Measurements from ENCODE around the gene DAPK1. TPM values are rescaled to one million over a fixed set of nuclear protein-coding genes. Genes with fewer than 3 reads are reported as not detected.

The DAPK1 gene
- total and polyA plus RNA-seq, 5 donors from 2014 or later = 0.14 to 3.5 (median 0.42) TPM; not detected in 2

GRCh38 chr9:87655731-87656130, 158.1 kb downstream of the DAPK1 start:
- H3K27me3 ChIP-seq (ENCODE audit: control insufficient read depth, insufficient read depth, low read length) = no peaks in the 10 kb centered on the region
- H3K36me3 ChIP-seq (ENCODE audit: control insufficient read depth, insufficient read depth, low read length) = no peaks in the 10 kb centered on the region
- no peaks in the 10 kb centered on the region for H3K9me3 ChIP-seq (ENCODE audit: control insufficient read depth in 2 of 2, low read length in 2 of 2)
- no peak overlapping the region for H3K4me3 Mint-ChIP-seq
- DNase-seq = no peak
- ATAC-seq (ENCODE audit: low read depth in 2 of 2) = no peak
- no peak overlapping the region for H3K4me3 ChIP-seq (ENCODE audit: low read depth, low read length)
- H3K36me3 Mint-ChIP-seq = no peaks in the 10 kb centered on the region
- no peak overlapping the region for H3K27ac ChIP-seq (ENCODE audit: insufficient read depth, low read length, poor library complexity, severe bottlenecking)
- no peaks in the 10 kb centered on the region for H3K27me3 Mint-ChIP-seq
- H3K4me1 ChIP-seq (ENCODE audit: control insufficient read depth, insufficient read depth, low read length, poor library complexity, severe bottlenecking) = no peaks in the 10 kb centered on the region
- H3K4me1 Mint-ChIP-seq = no peaks in the 10 kb centered on the region
- H3K9me3 Mint-ChIP-seq = no peaks in the 10 kb centered on the region
- no peak overlapping the region for H3K27ac Mint-ChIP-seq

DNA sequence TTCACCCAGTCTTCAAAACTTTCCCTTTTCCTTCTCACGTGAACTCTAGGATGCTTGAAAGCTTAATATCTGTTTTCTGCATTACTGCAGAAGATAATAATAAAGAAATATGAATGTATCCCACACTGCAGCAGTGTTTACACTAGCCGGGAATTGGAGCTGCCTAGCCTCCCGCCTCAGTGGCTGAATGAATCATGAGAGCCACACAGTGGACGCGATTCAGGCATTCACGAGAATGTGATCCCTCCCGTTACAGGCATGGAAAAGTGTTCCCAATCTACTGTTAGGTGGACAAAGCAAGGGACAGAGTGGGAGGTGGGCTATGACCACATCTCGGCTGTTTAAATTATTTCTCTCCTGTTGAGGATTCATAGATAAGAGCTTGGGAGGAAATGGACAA, 158.8 kb downstream of the DAPK1 start:
- no peaks in the 10 kb centered on the region for H3K9me3 ChIP-seq (ENCODE audit: control insufficient read depth in 2 of 2, low read length in 2 of 2)
- Mint-ChIP-seq H3K27me3 (no peaks in the 10 kb centered on the region), H3K4me3 (no peak overlapping the region), H3K9me3 (no peaks in the 10 kb centered on the region), H3K36me3 (no peaks in the 10 kb centered on the region), H3K27ac (no peak overlapping the region), H3K4me1 (no peaks in the 10 kb centered on the region)
- H3K36me3 ChIP-seq (ENCODE audit: control insufficient read depth, insufficient read depth, low read length) = no peaks in the 10 kb centered on the region
- H3K27me3 ChIP-seq (ENCODE audit: control insufficient read depth, insufficient read depth, low read length) = no peaks in the 10 kb centered on the region
- ATAC-seq (ENCODE audit: low read depth in 2 of 2) = no peak
- no peak for DNase-seq
- no peak overlapping the region for H3K27ac ChIP-seq (ENCODE audit: insufficient read depth, low read length, poor library complexity, severe bottlenecking)
- no peaks in the 10 kb centered on the region for H3K4me1 ChIP-seq (ENCODE audit: control insufficient read depth, insufficient read depth, low read length, poor library complexity, severe bottlenecking)
- no peak overlapping the region for H3K4me3 ChIP-seq (ENCODE audit: low read depth, low read length)

DNA sequence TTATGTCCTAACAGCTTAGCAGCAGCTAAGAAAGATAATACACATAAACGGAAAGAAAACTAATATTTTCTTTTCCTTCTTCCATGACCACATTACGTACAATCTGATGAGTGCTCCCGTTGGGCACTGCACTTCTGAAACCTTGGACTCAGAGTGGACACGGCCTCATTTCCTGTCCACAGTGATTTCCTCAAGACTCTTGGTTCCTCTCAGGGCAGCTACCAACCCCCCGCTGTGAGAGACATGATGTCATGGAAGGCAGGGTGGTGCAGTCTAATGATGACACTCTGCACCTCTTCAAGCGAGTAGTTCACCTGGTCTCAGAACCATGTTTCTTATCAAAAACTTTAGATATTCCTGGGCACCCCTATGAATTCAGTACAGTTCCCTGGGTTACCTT, 159.5 kb downstream of the DAPK1 start:
- H3K27ac Mint-ChIP-seq = no peak overlapping the region

DNA sequence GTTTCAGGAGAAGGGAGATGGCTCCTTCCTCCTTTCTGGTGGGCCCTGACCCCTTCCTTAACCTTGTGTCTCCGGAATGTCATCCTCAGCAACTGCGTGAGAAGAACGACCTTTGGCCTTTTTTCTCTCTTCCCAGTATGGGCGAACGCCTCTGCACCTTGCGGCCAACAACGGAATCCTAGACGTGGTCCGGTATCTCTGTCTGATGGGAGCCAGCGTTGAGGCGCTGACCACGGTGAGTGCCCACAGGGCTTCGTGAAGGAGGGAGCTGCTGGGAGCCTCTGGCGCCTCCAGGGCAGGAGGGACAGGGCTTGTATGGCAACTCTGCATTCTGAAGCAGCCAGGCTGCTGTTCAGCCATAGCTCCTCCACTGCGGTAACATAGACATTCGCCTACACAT, 160.2 kb downstream of the DAPK1 start:
- ATAC-seq (ENCODE audit: low read depth in 2 of 2) = no peak
- H3K4me1 ChIP-seq (ENCODE audit: control insufficient read depth, insufficient read depth, low read length, poor library complexity, severe bottlenecking) = no peaks in the 10 kb centered on the region
- H3K4me3 ChIP-seq (ENCODE audit: low read depth, low read length) = no peak overlapping the region
- no peaks in the 10 kb centered on the region for H3K36me3 ChIP-seq (ENCODE audit: control insufficient read depth, insufficient read depth, low read length)
- Mint-ChIP-seq H3K27me3 (no peaks in the 10 kb centered on the region), H3K36me3 (no peaks in the 10 kb centered on the region), H3K9me3 (no peaks in the 10 kb centered on the region), H3K4me1 (no peaks in the 10 kb centered on the region), H3K4me3 (no peak overlapping the region), H3K27ac (no peak overlapping the region)
- H3K9me3 ChIP-seq (ENCODE audit: control insufficient read depth in 2 of 2, low read length in 2 of 2) = no peaks in the 10 kb centered on the region
- no peak overlapping the region for H3K27ac ChIP-seq (ENCODE audit: insufficient read depth, low read length, poor library complexity, severe bottlenecking)
- no peaks in the 10 kb centered on the region for H3K27me3 ChIP-seq (ENCODE audit: control insufficient read depth, insufficient read depth, low read length)
- DNase-seq = no peak

More for the DNA sequence above, 159.5 kb downstream of the DAPK1 start:
- ATAC-seq (ENCODE audit: low read depth in 2 of 2) = no peak
- no peaks in the 10 kb centered on the region for H3K4me1 Mint-ChIP-seq
- no peak overlapping the region for H3K27ac ChIP-seq (ENCODE audit: insufficient read depth, low read length, poor library complexity, severe bottlenecking)
- H3K4me1 ChIP-seq (ENCODE audit: control insufficient read depth, insufficient read depth, low read length, poor library complexity, severe bottlenecking) = no peaks in the 10 kb centered on the region
- no peak for DNase-seq
- no peaks in the 10 kb centered on the region for H3K36me3 Mint-ChIP-seq
- no peaks in the 10 kb centered on the region for H3K9me3 Mint-ChIP-seq
- H3K4me3 ChIP-seq (ENCODE audit: low read depth, low read length) = no peak overlapping the region
- H3K27me3 Mint-ChIP-seq = no peaks in the 10 kb centered on the region
- no peak overlapping the region for H3K4me3 Mint-ChIP-seq
- H3K9me3 ChIP-seq (ENCODE audit: control insufficient read depth in 2 of 2, low read length in 2 of 2) = no peaks in the 10 kb centered on the region
- no peaks in the 10 kb centered on the region for H3K36me3 ChIP-seq (ENCODE audit: control insufficient read depth, insufficient read depth, low read length)
- no peaks in the 10 kb centered on the region for H3K27me3 ChIP-seq (ENCODE audit: control insufficient read depth, insufficient read depth, low read length)

DNA sequence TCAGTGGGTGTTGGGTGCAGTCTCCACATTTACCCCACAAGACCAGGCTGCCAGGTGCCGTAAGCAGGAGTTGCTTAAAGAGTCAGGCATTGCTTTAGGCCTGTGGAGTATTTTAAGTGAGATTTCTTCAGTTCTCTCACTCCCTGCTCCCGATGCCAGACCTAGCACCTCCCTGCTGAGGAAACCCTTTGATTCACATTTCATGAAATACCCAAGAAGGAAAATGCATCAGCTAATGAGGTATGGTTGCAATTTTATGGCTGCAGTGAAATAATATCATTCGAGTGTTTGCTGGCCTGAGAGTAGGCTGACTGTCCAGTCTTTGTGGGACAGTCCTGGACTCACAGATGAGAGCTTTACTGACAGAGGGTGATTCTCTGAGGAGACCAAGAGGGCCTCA, 160.8 kb downstream of the DAPK1 start:
- no peaks in the 10 kb centered on the region for H3K36me3 ChIP-seq (ENCODE audit: control insufficient read depth, insufficient read depth, low read length)
- H3K4me3 ChIP-seq (ENCODE audit: low read depth, low read length) = no peak overlapping the region
- H3K27me3 Mint-ChIP-seq = no peaks in the 10 kb centered on the region
- H3K4me1 Mint-ChIP-seq = no peaks in the 10 kb centered on the region
- H3K27ac ChIP-seq (ENCODE audit: insufficient read depth, low read length, poor library complexity, severe bottlenecking) = no peak overlapping the region
- H3K36me3 Mint-ChIP-seq = no peaks in the 10 kb centered on the region
- ATAC-seq (ENCODE audit: low read depth in 2 of 2) (no peak), DNase-seq (no peak)
- H3K4me3 Mint-ChIP-seq = no peak overlapping the region
- H3K4me1 ChIP-seq (ENCODE audit: control insufficient read depth, insufficient read depth, low read length, poor library complexity, severe bottlenecking) = no peaks in the 10 kb centered on the region
- H3K9me3 ChIP-seq (ENCODE audit: control insufficient read depth in 2 of 2, low read length in 2 of 2) = no peaks in the 10 kb centered on the region
- no peak overlapping the region for H3K27ac Mint-ChIP-seq
- no peaks in the 10 kb centered on the region for H3K9me3 Mint-ChIP-seq
- H3K27me3 ChIP-seq (ENCODE audit: control insufficient read depth, insufficient read depth, low read length) = no peaks in the 10 kb centered on the region

- H3K27me3 Mint-ChIP-seq = no peaks in the 10 kb centered on the region
- H3K36me3 ChIP-seq (ENCODE audit: control insufficient read depth, insufficient read depth, low read length) = no peaks in the 10 kb centered on the region
- no peak for DNase-seq
- no peaks in the 10 kb centered on the region for H3K4me1 Mint-ChIP-seq
- H3K27me3 ChIP-seq (ENCODE audit: control insufficient read depth, insufficient read depth, low read length) = no peaks in the 10 kb centered on the region
- no peaks in the 10 kb centered on the region for H3K9me3 Mint-ChIP-seq
- no peak overlapping the region for H3K27ac Mint-ChIP-seq
- no peak overlapping the region for H3K4me3 ChIP-seq (ENCODE audit: low read depth, low read length)
- no peak overlapping the region for H3K27ac ChIP-seq (ENCODE audit: insufficient read depth, low read length, poor library complexity, severe bottlenecking)
- no peaks in the 10 kb centered on the region for H3K4me1 ChIP-seq (ENCODE audit: control insufficient read depth, insufficient read depth, low read length, poor library complexity, severe bottlenecking)
- H3K9me3 ChIP-seq (ENCODE audit: control insufficient read depth in 2 of 2, low read length in 2 of 2) = no peaks in the 10 kb centered on the region
- ATAC-seq (ENCODE audit: low read depth in 2 of 2) = no peak
- H3K36me3 Mint-ChIP-seq = no peaks in the 10 kb centered on the region
- H3K4me3 Mint-ChIP-seq = no peak overlapping the region
These were observed 162.1 kb downstream of the DAPK1 start for GRCh38 chr9:87659534-87660419.

GRCh38 chr9:87661241-87661640, 163.6 kb downstream of the DAPK1 start:
- ATAC-seq (ENCODE audit: low read depth in 2 of 2) (no peak), DNase-seq (no peak)
- H3K27me3 Mint-ChIP-seq = no peaks in the 10 kb centered on the region
- Histone ChIP-seq H3K27ac (ENCODE audit: insufficient read depth, low read length, poor library complexity, severe bottlenecking) (no peak overlapping the region), H3K4me3 (ENCODE audit: low read depth, low read length) (no peak overlapping the region), H3K4me1 (ENCODE audit: control insufficient read depth, insufficient read depth, low read length, poor library complexity, severe bottlenecking) (no peaks in the 10 kb centered on the region), H3K36me3 (ENCODE audit: control insufficient read depth, insufficient read depth, low read length) (no peaks in the 10 kb centered on the region), H3K9me3 (ENCODE audit: control insufficient read depth in 2 of 2, low read length in 2 of 2) (no peaks in the 10 kb centered on the region), H3K27me3 (ENCODE audit: control insufficient read depth, insufficient read depth, low read length) (no peaks in the 10 kb centered on the region)
- no peaks in the 10 kb centered on the region for H3K4me1 Mint-ChIP-seq
- H3K9me3 Mint-ChIP-seq = no peaks in the 10 kb centered on the region
- H3K36me3 Mint-ChIP-seq = no peaks in the 10 kb centered on the region
- H3K4me3 Mint-ChIP-seq = no peak overlapping the region
- H3K27ac Mint-ChIP-seq = no peak overlapping the region

Measured in CD4-positive, CD25-positive, alpha-beta regulatory T cell (primary cell).